GM12878 (cell line): ENCODE results near the gene TP73. TPM values are rescaled to one million over a fixed set of nuclear protein-coding genes. Genes with fewer than 3 reads are reported as not detected.

Source experiments
- ATAC-seq: fragments of 200-7000 bp; cut with Tn5 transposase; 3 replicates; pipeline ENCODE4 v1.9.1; 2020; ENCODE audit warnings: mild to moderate bottlenecking, moderate library complexity
- BruUV-seq: library from RNA; stranded (reverse); fragments of 400-500 nt; replicated peaks from 2 replicates; lab custom pipeline; 2021; lab: Mats Ljungman, UMichigan
- CTCF ChIA-PET: fragments of 300-600 bp; sonication (Branson Sonifier 250); formaldehyde crosslinking; extraction: SDS; loops from one replicate; lab custom pipeline; 2021; ENCODE audit warnings: inconsistent platforms; lab: Yijun Ruan, JAX
- POLR2A ChIA-PET: fragments of 350-600 bp; formaldehyde crosslinking; extraction: SDS; loops from one replicate; lab custom pipeline; 2021; ENCODE audit warnings: inconsistent platforms; lab: Charles Lee
- RAD21 ChIA-PET: fragments of 300-600 bp; sonication (Branson Sonifier 250); formaldehyde crosslinking; loops from one replicate; lab custom pipeline; 2023; ENCODE audit warnings: antibody characterized with exemption; ENCODE audit not compliant: unreplicated experiment; lab: Charles Lee
- SMC1A ChIA-PET: fragments of 300-600 bp; sonication (Branson Sonifier 250); formaldehyde crosslinking; loops from one replicate; lab custom pipeline; 2023; ENCODE audit not compliant: unreplicated experiment, uncharacterized antibody; lab: Charles Lee
- DNase-seq: peaks from one replicate; pipeline ENCODE4 v3.0.0-alpha.2; 2011; ENCODE audit warnings: low read depth, low spot score
- FAIRE-seq: peaks from 3 replicates; lab custom pipeline; 2011; peaks lifted over from hg19 to GRCh38; lab: Jason Lieb, UNC
- H2AFZ ChIP-seq: 2 replicates; pipeline ENCODE4 v1.6.0; 2011; ENCODE audit warnings: low read depth, low read length, control low read depth; ENCODE audit not compliant: control insufficient read depth
- H3K27ac ChIP-seq: 2 replicates; pipeline ENCODE4 v1.5.1; 2011; ENCODE audit warnings: control low read depth; ENCODE audit not compliant: control insufficient read depth, insufficient read depth
- H3K27me3 ChIP-seq, 2 experiments: replicated peaks in 1 of 2; 2 replicates each; pipeline versions ENCODE4 v1.6.0 to v1.6.1; 2011; ENCODE audit warnings: low read length in 1 of 2; ENCODE audit not compliant: control insufficient read depth in 2 of 2, insufficient read depth in 2 of 2
- H3K36me3 ChIP-seq, 2 experiments: 2 replicates each; pipeline ENCODE4 v1.5.1; 2011; ENCODE audit warnings: low read length in 1 of 2; ENCODE audit not compliant: control insufficient read depth in 2 of 2, insufficient read depth in 2 of 2
- H3K4me1 ChIP-seq: 2 replicates; pipeline ENCODE4 v1.6.1; 2011; ENCODE audit warnings: mild to moderate bottlenecking, low read length, moderate library complexity, mixed read lengths; ENCODE audit not compliant: control insufficient read depth, insufficient read depth
- H3K4me2 ChIP-seq: 2 replicates; pipeline ENCODE4 v1.6.0; 2011; ENCODE audit warnings: control low read depth; ENCODE audit not compliant: control insufficient read depth, insufficient read depth
- H3K4me3 ChIP-seq: fragments of 200-600 bp; sonication (generic); 2 replicates; pipeline ENCODE4 v1.5.1; 2016
- H3K79me2 ChIP-seq: 2 replicates; pipeline ENCODE4 v1.6.0; 2011; ENCODE audit warnings: low read length; ENCODE audit not compliant: control insufficient read depth, insufficient read depth
- H3K9ac ChIP-seq: 2 replicates; pipeline ENCODE4 v1.8.0; 2011; ENCODE audit warnings: low read length, control low read depth, mixed read lengths; ENCODE audit not compliant: control insufficient read depth, insufficient read depth
- H3K9me3 ChIP-seq: replicated peaks from 3 replicates; pipeline ENCODE4 v1.5.1; 2011; ENCODE audit warnings: mild to moderate bottlenecking, low read length; ENCODE audit not compliant: control insufficient read depth, insufficient read depth
- H4K20me1 ChIP-seq: 2 replicates; pipeline ENCODE4 v1.6.0; 2011; ENCODE audit not compliant: control insufficient read depth, insufficient read depth
- BMI1 ChIP-seq: fragments of 450-650 bp; IDR thresholded peaks from 2 replicates; pipeline ENCODE4 v1.6.1; 2016; ENCODE audit warnings: mild to moderate bottlenecking, moderate library complexity, borderline replicate concordance
- E2F8 ChIP-seq: fragments of 450-650 bp; IDR thresholded peaks from 2 replicates; pipeline ENCODE4 v1.6.1; 2018; ENCODE audit warnings: mild to moderate bottlenecking, low read depth, moderate library complexity; ENCODE audit not compliant: partially characterized antibody
- EP300 ChIP-seq, 2 experiments: fragments of 150-350 bp in 1 of 2; IDR thresholded peaks; 2 replicates each; pipeline ENCODE4 v1.6.1; 2011 to 2012; ENCODE audit warnings: low read depth in 2 of 2, low read length in 2 of 2, borderline replicate concordance in 1 of 2, improper control_type of control experiment in 1 of 2, inconsistent platforms in 1 of 2; ENCODE audit not compliant: control insufficient read depth in 1 of 2
- FOXK2 ChIP-seq: fragments of 450-650 bp; IDR thresholded peaks from 2 replicates; pipeline ENCODE4 v1.6.1; 2017; ENCODE audit warnings: mild to moderate bottlenecking, moderate library complexity
- FOXM1 ChIP-seq: IDR thresholded peaks from 2 replicates; pipeline ENCODE4 v1.6.1; 2012; ENCODE audit warnings: low read depth, mild to moderate bottlenecking, inconsistent platforms, low read length, moderate library complexity
- HDAC2 ChIP-seq: fragments of 200-600 bp; sonication (generic); IDR thresholded peaks from 2 replicates; pipeline ENCODE4 v1.6.1; 2017
- MEF2A ChIP-seq: IDR thresholded peaks from 2 replicates; pipeline ENCODE4 v1.6.1; 2011; ENCODE audit warnings: low read depth, mild to moderate bottlenecking, low read length, moderate library complexity; ENCODE audit not compliant: insufficient read depth
- MTA3 ChIP-seq: IDR thresholded peaks from 2 replicates; pipeline ENCODE4 v1.6.1; 2012; ENCODE audit warnings: low read length, inconsistent platforms, borderline replicate concordance
- PRDM15 ChIP-seq: fragments of 450-650 bp; formaldehyde crosslinking; IDR thresholded peaks from 2 replicates; pipeline ENCODE4 v1.4.0; 2020; ENCODE audit warnings: mild to moderate bottlenecking, moderate library complexity
- RAD21 ChIP-seq: IDR thresholded peaks from 2 replicates; pipeline ENCODE4 v1.6.1; 2011; ENCODE audit warnings: mild to moderate bottlenecking, low read depth, low read length, moderate library complexity; ENCODE audit not compliant: insufficient read depth
- RAD51 ChIP-seq: fragments of 450-650 bp; IDR thresholded peaks from 2 replicates; pipeline ENCODE4 v1.6.1; 2016; ENCODE audit warnings: moderate library complexity, mild to moderate bottlenecking, inconsistent platforms
- SMARCA5 ChIP-seq: fragments of 450-650 bp; IDR thresholded peaks from 2 replicates; pipeline ENCODE4 v1.6.1; 2017; ENCODE audit warnings: mild to moderate bottlenecking
- STAT3 ChIP-seq: IDR thresholded peaks from 2 replicates; pipeline ENCODE4 v1.6.1; 2011; ENCODE audit warnings: low read depth, low read length, improper control_type of control experiment
- ZBED1 ChIP-seq: IDR thresholded peaks from 2 replicates; pipeline ENCODE4 v1.6.1; 2016; ENCODE audit warnings: borderline replicate concordance
- WGBS: methylation state at CpG from one replicate; pipeline ENCODE4 v1.1.6; 2016; ENCODE audit warnings: low lambda C conversion rate; ENCODE audit not compliant: insufficient replicate concordance, insufficient coverage; ENCODE audit errors: missing lambda C conversion rate; 5-methylcytosine and 5-hydroxymethylcytosine counted together
- in situ Hi-C: fragments of 300-500 bp; cut with MboI; formaldehyde crosslinking; loops from 9 replicates; pipeline ENCODE4 v1.14.3; 2018; ENCODE audit warnings: mixed read lengths
- intact Hi-C: fragments of 100-400 bp; cut with micrococcal nuclease; formaldehyde crosslinking; loops from one replicate; pipeline ENCODE4 v1.14.2; 2022; ENCODE audit not compliant: unreplicated experiment
- polyA plus RNA-seq, 11 experiments: library from polyadenylated mRNA; depleted of rRNA in 4 of 11; unstranded in 6 of 11; stranded (reverse) in 5 of 11; fragments of >200 nt; fragmentation: Nextera tagmentation in 4 of 11; fragmentation: Illumina TruSeq in 1 of 11; extraction: Ambion mirVana in 4 of 11; extraction: Trizol in 1 of 11; gene quantifications; 1 replicate in 1 of 11; 2 replicates in 10 of 11; pipeline versions ENCODE4 v1.2.1 to v1.2.3, GENCODE V29; 2011 to 2016; ENCODE audit warnings: inconsistent platforms in 2 of 11, missing spikeins in 2 of 11, low read depth in 1 of 11
- total RNA-seq, 4 experiments: library from RNA; depleted of rRNA in 3 of 4; stranded (reverse); fragments of >200 nt in 3 of 4; fragmentation: Illumina TruSeq in 1 of 4; extraction: Trizol in 1 of 4; gene quantifications; 2 replicates each; pipeline versions ENCODE4 v1.2.1 to v1.2.3, GENCODE V29; 2013 to 2021
- TF ChIP-seq, protein P1 (sequence below): IDR thresholded peaks from 2 replicates; pipeline ENCODE4 v1.6.1; 2011; ENCODE audit warnings: low read depth, mild to moderate bottlenecking, low read length, moderate library complexity, borderline replicate concordance; ENCODE audit errors: extremely low read depth

TP73 gene
- total and polyA plus RNA-seq, 10 of the 15 experiments (the other 5 are each of a cell fraction or from before 2014, with no cell fraction given): 0.08 to 54.2 (median 14.9) TPM

- TF ChIP-seq FOXK2: no peak
- TF ChIP-seq PRDM15 (CRISPR knock-in tag): no peak
- TF ChIP-seq MTA3: no peak
- no peak for TF ChIP-seq ZBED1
- TF ChIP-seq FOXM1: no peak
- no peak for TF ChIP-seq MEF2A
- no peak for TF ChIP-seq EP300 (IDR thresholded peaks at IDR 0.05; ENCODE audit: borderline replicate concordance in 1 of 2, control insufficient read depth in 1 of 2, low read depth in 2 of 2, low read length in 2 of 2)
- no peak for TF ChIP-seq STAT3
- TF ChIP-seq, all 136 proteins: peak for 0
Measured at GRCh38 chr1:3606779-3607702, 45.3 kb upstream of the TP73 start (continued).

DNA sequence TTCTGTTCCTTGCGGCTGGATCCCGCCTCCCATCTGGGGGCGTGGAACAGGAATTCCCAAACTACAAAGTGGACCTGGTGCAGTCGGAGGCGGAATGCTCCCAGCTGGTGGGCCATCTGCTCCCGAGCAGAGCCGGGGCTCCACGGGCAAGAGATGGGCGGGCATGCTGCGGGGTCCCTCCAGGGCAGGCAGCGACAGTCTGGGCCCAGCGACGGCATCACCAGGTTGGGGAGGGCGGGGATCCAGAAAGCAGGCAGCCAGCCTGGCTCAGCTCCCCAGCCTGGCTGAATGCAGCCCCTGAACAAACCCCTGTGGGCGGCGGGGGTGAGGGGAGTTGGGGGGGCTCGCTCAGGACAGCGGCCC, 44.6 kb upstream of the TP73 start:
- 37% methylated on average over 11 of the region's 18 CpGs for whole genome bisulfite sequencing
- Histone ChIP-seq H3K4me3 (no peak overlapping the region), H4K20me1 (no peaks in the 10 kb centered on the region), H3K27me3 (peaks cover 2 to 8% of the 10 kb centered on the region in 2 experiments; a peak in 3 of 4 replicates), H3K79me2 (no peaks in the 10 kb centered on the region), H3K4me1 (no peaks in the 10 kb centered on the region), H3K9ac (no peak overlapping the region), H3K27ac (no peak overlapping the region), H3K9me3 (no peaks in the 10 kb centered on the region), H3K4me2 (no peak overlapping the region), H3K36me3 (no peaks in the 10 kb centered on the region), H2AFZ (no peak overlapping the region)
- CTCF ChIA-PET: interaction anchor here (0.6 kb wide), 1 partner anchor 121 kb away, joined by 3 read pairs; no protein-coding TSS in a partner anchor
- RAD21 ChIA-PET: interaction anchor here (0.8 kb wide), 1 partner anchor 11 kb away, joined by 3 read pairs; no protein-coding TSS in a partner anchor
- BruUV-seq: no TSS peak
- POLR2A ChIA-PET: no interaction called here
- TF ChIP-seq RAD21 (no peak), HDAC2 (no peak), E2F8 (no peak), BMI1 (no peak), RAD51 (no peak), SMARCA5 (no peak)
- TF ChIP-seq, protein P1, sequence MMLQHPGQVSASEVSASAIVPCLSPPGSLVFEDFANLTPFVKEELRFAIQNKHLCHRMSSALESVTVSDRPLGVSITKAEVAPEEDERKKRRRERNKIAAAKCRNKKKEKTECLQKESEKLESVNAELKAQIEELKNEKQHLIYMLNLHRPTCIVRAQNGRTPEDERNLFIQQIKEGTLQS: no peak
- FAIRE-seq (no peak), ATAC-seq (no peak), DNase-seq (no peak)
- intact Hi-C loops: no loop called here
- in situ Hi-C loops: no loop called here
- SMC1A ChIA-PET: no interaction called here
